HepG2 (cell line): ENCODE measurements around the gene AZU1. TPM values are rescaled to one million over a fixed set of nuclear protein-coding genes. Genes with fewer than 3 reads are reported as not detected.

ENCODE experiments used
- CBFB ChIP-seq: sonication (generic); formaldehyde crosslinking; IDR thresholded peaks from 2 replicates; pipeline ENCODE4 v1.4.0; 2020; ENCODE audit warnings: missing genetic modification reagents
- KDM2A ChIP-seq: sonication (generic); formaldehyde crosslinking; IDR thresholded peaks from 2 replicates; pipeline ENCODE4 v1.4.0; 2020; ENCODE audit warnings: low read depth, missing genetic modification reagents, borderline replicate concordance
- NR2F1 ChIP-seq, 2 experiments: fragments of 450-650 bp in 1 of 2; formaldehyde crosslinking in 1 of 2; IDR thresholded peaks; 2 replicates each; pipeline versions ENCODE4 v1.5.0 to v1.6.1; 2016 to 2020; ENCODE audit warnings: mild to moderate bottlenecking in 1 of 2, missing compliant biosample characterization in 1 of 2, missing genetic modification reagents in 1 of 2, moderate library complexity in 1 of 2
- NR2F6 ChIP-seq, 2 experiments: IDR thresholded peaks; 2 replicates each; pipeline ENCODE4 v1.6.1; 2016; ENCODE audit warnings: antibody characterized with exemption in 1 of 2, mild to moderate bottlenecking in 1 of 2
- PATZ1 ChIP-seq: sonication (generic); formaldehyde crosslinking; IDR thresholded peaks from 2 replicates; pipeline ENCODE4 v1.4.0; 2020; ENCODE audit warnings: missing genetic modification reagents
- POLR2G ChIP-seq: fragments of 200-400 bp; formaldehyde crosslinking; IDR thresholded peaks from 2 replicates; pipeline ENCODE4 v1.6.1; 2018; ENCODE audit warnings: mild to moderate bottlenecking, low read depth, low read length, moderate library complexity
- RARA ChIP-seq: IDR thresholded peaks from 2 replicates; pipeline ENCODE4 v1.6.1; 2016; ENCODE audit warnings: missing genetic modification reagents, missing compliant biosample characterization
- RBM39 ChIP-seq: fragments of 200-400 bp; formaldehyde crosslinking; IDR thresholded peaks from one replicate; pipeline ENCODE4 v1.6.1; 2018; ENCODE audit warnings: antibody characterized with exemption, mild to moderate bottlenecking, low read depth, low read length; ENCODE audit not compliant: poor library complexity, severe bottlenecking
- RXRB ChIP-seq: IDR thresholded peaks from 2 replicates; pipeline ENCODE4 v1.6.1; 2016; ENCODE audit warnings: borderline replicate concordance, missing genetic modification reagents, missing compliant biosample characterization
- SATB2 ChIP-seq: sonication (generic); formaldehyde crosslinking; IDR thresholded peaks from 2 replicates; pipeline ENCODE4 v1.5.0; 2020; ENCODE audit warnings: missing genetic modification reagents
- SIX4 ChIP-seq: sonication (generic); formaldehyde crosslinking; IDR thresholded peaks from 2 replicates; pipeline ENCODE4 v1.4.0; 2020; ENCODE audit warnings: missing genetic modification reagents
- SMAD3 ChIP-seq: sonication (generic); formaldehyde crosslinking; IDR thresholded peaks from 2 replicates; pipeline ENCODE4 v1.4.0; 2020; ENCODE audit warnings: missing genetic modification reagents
- SMC3 ChIP-seq: IDR thresholded peaks from 2 replicates; pipeline ENCODE4 v1.6.1; 2011; ENCODE audit warnings: low read length, improper control_type of control experiment
- YEATS2 ChIP-seq: sonication (generic); formaldehyde crosslinking; IDR thresholded peaks from 2 replicates; pipeline ENCODE4 v1.4.0; 2020; ENCODE audit warnings: missing genetic modification reagents, borderline replicate concordance
- ZBTB7B ChIP-seq: sonication (generic); formaldehyde crosslinking; IDR thresholded peaks from 2 replicates; pipeline ENCODE4 v1.4.0; 2020; ENCODE audit warnings: missing genetic modification reagents
- ZNF33A ChIP-seq: sonication (generic); formaldehyde crosslinking; IDR thresholded peaks from 2 replicates; pipeline ENCODE4 v1.5.1; 2020; ENCODE audit warnings: missing genetic modification reagents, mild to moderate bottlenecking, moderate library complexity, borderline replicate concordance
- ZNF543 ChIP-seq: sonication (generic); formaldehyde crosslinking; IDR thresholded peaks from 2 replicates; pipeline ENCODE4 v1.4.0; 2020; ENCODE audit warnings: mild to moderate bottlenecking, missing genetic modification reagents
- ZNF761 ChIP-seq: sonication (generic); formaldehyde crosslinking; conservative IDR thresholded peaks from 2 replicates; pipeline ENCODE4 v1.4.0; 2020; ENCODE audit warnings: mild to moderate bottlenecking, missing genetic modification reagents
- ZNF777 ChIP-seq: sonication (generic); formaldehyde crosslinking; IDR thresholded peaks from 2 replicates; pipeline ENCODE4 v1.4.0; 2020; ENCODE audit warnings: missing genetic modification reagents
- ZNF816 ChIP-seq: sonication (generic); formaldehyde crosslinking; IDR thresholded peaks from 2 replicates; pipeline ENCODE4 v1.8.0; 2022; ENCODE audit warnings: missing genetic modification reagents, mild to moderate bottlenecking, borderline replicate concordance
- ZNF850 ChIP-seq: sonication (generic); formaldehyde crosslinking; conservative IDR thresholded peaks from 2 replicates; pipeline ENCODE4 v1.9.0; 2021; ENCODE audit warnings: mild to moderate bottlenecking, missing genetic modification reagents
- ZSCAN21 ChIP-seq: sonication (generic); formaldehyde crosslinking; IDR thresholded peaks from 2 replicates; pipeline ENCODE4 v1.8.0; 2022; ENCODE audit warnings: mild to moderate bottlenecking, missing genetic modification reagents, moderate library complexity, borderline replicate concordance
- polyA plus RNA-seq, 8 experiments: library from polyadenylated mRNA; depleted of rRNA in 3 of 8; stranded (reverse) in 7 of 8; unstranded in 1 of 8; fragments of >200 nt; fragmentation: Illumina TruSeq in 4 of 8; extraction: Trizol in 4 of 8; gene quantifications; 2 replicates each; pipeline versions ENCODE4 v1.2.1 to v1.2.3, GENCODE V29; 2011 to 2016; ENCODE audit warnings: low read depth in 4 of 8, missing spikeins in 1 of 8, mixed read lengths in 1 of 8; ENCODE audit not compliant: insufficient read depth in 1 of 8
- total RNA-seq, 5 experiments: library from RNA; depleted of rRNA; stranded (reverse); fragments of >200 nt; fragmentation: Illumina TruSeq; extraction: Trizol; gene quantifications; 2 replicates each; pipeline ENCODE4 v1.2.3, GENCODE V29; 2016; ENCODE audit warnings: low read depth in 1 of 5
- TF ChIP-seq, protein P1 (sequence below): IDR thresholded peaks from 2 replicates; pipeline ENCODE4 v1.6.1; 2016; ENCODE audit warnings: mild to moderate bottlenecking, missing biosample characterization, missing genetic modification reagents
- TF ChIP-seq, protein P2 (sequence below): sonication (generic); IDR thresholded peaks from 2 replicates; pipeline ENCODE4 v1.6.1; 2016; ENCODE audit warnings: low read depth, borderline replicate concordance
- TF ChIP-seq, protein P3 (sequence below): IDR thresholded peaks from 2 replicates; pipeline ENCODE4 v1.6.1; 2016; ENCODE audit warnings: low read depth, control low read depth

AZU1 gene
- total and polyA plus RNA-seq, 2 of the 13 experiments (the other 11 are each of a cell fraction or from before 2014, with no cell fraction given), result not detected

DNA sequence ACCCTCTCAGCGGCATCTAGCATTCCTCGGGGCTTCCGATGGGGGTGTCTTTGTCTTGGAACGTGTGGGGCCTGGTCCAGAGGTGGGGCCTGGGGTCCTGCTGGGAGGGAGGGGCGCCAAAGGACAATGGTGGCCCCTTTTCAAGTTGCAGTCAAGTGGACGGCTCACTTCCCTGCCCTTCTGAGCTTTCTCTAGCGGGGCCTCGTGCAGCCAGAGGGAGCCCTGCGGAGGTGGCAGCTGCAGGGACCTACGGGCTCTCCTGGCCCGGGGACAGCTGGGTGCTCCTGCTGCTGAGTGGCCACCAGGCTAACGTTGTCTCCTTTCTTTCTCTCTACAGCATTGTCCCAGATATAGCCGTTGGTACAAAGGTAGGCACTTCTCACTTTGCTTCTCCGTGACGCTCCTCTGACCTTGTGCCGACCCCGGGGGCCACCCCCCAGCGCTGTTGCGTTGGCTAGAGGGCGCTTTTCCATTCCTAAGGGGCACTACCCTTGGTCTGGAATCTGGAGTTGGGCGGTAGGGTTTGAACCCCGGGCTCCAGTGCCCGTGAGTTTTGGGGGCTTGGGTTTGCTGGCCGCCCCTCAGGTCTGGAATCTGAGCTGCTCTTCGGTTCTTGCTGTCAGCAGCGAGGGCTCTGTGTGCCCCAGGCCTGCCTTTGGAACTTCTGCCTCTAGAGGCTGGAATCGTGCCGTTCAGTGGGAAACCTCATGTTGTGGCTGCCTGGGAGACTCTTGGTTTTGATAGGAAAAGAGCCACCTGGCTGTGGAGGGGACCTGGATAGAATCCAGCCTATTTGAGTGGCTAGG is 28.4 kb upstream of the AZU1 start (continued):
- 0 out of 2 replicates have a peak, but pooled peaks have one; percentile 30 for TF ChIP-seq ZSCAN21 (CRISPR knock-in tag)
- TF ChIP-seq CBFB (CRISPR knock-in tag), result no peak
- no peak for TF ChIP-seq ZNF761
- TF ChIP-seq, protein P1, sequence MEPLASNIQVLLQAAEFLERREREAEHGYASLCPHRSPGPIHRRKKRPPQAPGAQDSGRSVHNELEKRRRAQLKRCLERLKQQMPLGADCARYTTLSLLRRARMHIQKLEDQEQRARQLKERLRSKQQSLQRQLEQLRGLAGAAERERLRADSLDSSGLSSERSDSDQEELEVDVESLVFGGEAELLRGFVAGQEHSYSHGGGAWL (CRISPR knock-in tag), result peak; percentile 38; the same call in 1 of the 2 replicates
- peak in 1 of 2 experiments; percentile 52; a peak in 1 of 4 replicates for TF ChIP-seq NR2F1 (CRISPR knock-in tag; IDR thresholded peaks at IDR 0.05)
- TF ChIP-seq RBM39, result peak; percentile 96
- peak; percentile 24; the same call in 1 of the 2 replicates for TF ChIP-seq KDM2A (CRISPR knock-in tag)
- TF ChIP-seq ZNF777 (CRISPR knock-in tag), result 0 out of 2 replicates have a peak, but pooled peaks have one; percentile 12
- 0 out of 2 replicates have a peak, but pooled peaks have one; percentile 14 for TF ChIP-seq SMAD3 (CRISPR knock-in tag)
- 0 out of 2 replicates have a peak, but pooled peaks have one; percentile 10 for TF ChIP-seq ZNF816 (CRISPR knock-in tag)
- no peak for TF ChIP-seq YEATS2 (CRISPR knock-in tag)
- no peak for TF ChIP-seq SIX4 (CRISPR knock-in tag)
- 0 out of 2 replicates have a peak, but pooled peaks have one; percentile 8 for TF ChIP-seq ZNF543 (CRISPR knock-in tag)
- TF ChIP-seq NR2F6 (IDR thresholded peaks at IDR 0.05), result peak; percentile 59
- TF ChIP-seq NR2F6 (CRISPR knock-in tag; IDR thresholded peaks at IDR 0.05), result peak; percentile 63
- TF ChIP-seq RARA, result peak; percentile 85
- peak; percentile 41; the same call in 1 of the 2 replicates for TF ChIP-seq RXRB (CRISPR knock-in tag)
- TF ChIP-seq SMC3, result 0 out of 2 replicates have a peak, but pooled peaks have one; percentile 9
- 0 out of 2 replicates have a peak, but pooled peaks have one; percentile 55 for TF ChIP-seq ZBTB7B (CRISPR knock-in tag)
- peak; percentile 95 for TF ChIP-seq PATZ1 (CRISPR knock-in tag)
- TF ChIP-seq ZNF33A (CRISPR knock-in tag), result no peak
- TF ChIP-seq, protein P2, sequence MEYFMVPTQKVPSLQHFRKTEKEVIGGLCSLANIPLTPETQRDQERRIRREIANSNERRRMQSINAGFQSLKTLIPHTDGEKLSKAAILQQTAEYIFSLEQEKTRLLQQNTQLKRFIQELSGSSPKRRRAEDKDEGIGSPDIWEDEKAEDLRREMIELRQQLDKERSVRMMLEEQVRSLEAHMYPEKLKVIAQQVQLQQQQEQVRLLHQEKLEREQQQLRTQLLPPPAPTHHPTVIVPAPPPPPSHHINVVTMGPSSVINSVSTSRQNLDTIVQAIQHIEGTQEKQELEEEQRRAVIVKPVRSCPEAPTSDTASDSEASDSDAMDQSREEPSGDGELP, result no peak
- TF ChIP-seq ZNF850 (CRISPR knock-in tag), result no peak
- TF ChIP-seq SATB2 (CRISPR knock-in tag), result no peak
- peak; percentile 37; the same call in 1 of the 2 replicates for TF ChIP-seq POLR2G
- TF ChIP-seq, protein P3, sequence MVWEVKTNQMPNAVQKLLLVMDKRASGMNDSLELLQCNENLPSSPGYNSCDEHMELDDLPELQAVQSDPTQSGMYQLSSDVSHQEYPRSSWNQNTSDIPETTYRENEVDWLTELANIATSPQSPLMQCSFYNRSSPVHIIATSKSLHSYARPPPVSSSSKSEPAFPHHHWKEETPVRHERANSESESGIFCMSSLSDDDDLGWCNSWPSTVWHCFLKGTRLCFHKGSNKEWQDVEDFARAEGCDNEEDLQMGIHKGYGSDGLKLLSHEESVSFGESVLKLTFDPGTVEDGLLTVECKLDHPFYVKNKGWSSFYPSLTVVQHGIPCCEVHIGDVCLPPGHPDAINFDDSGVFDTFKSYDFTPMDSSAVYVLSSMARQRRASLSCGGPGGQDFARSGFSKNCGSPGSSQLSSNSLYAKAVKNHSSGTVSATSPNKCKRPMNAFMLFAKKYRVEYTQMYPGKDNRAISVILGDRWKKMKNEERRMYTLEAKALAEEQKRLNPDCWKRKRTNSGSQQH (CRISPR knock-in tag), result no peak
